Bronchial epithelial cell (primary cell): ENCODE data around the gene LRSAM1. TPM values are rescaled to one million over a fixed set of nuclear protein-coding genes. Genes with fewer than 3 reads are reported as not detected.
"Not testable (repeated sequence)": the region's sequence is repeated elsewhere in the genome, so short reads cannot be mapped to it uniquely, and the experiment has no call there.

Experiments
- DNase-seq: peaks from one replicate; pipeline ENCODE4 v3.0.0-alpha.2; 2010; ENCODE audit warnings: low read depth
- FAIRE-seq: peaks from 2 replicates; lab custom pipeline; 2011; peaks lifted over from hg19 to GRCh38; lab: Jason Lieb, UNC
- H3K27me3 ChIP-seq: 2 replicates; pipeline ENCODE4 v1.5.1; 2011; ENCODE audit warnings: low read length; ENCODE audit not compliant: control insufficient read depth, insufficient read depth
- H3K36me3 ChIP-seq: 2 replicates; pipeline ENCODE4 v1.5.1; 2011; ENCODE audit warnings: low read length; ENCODE audit not compliant: control insufficient read depth, insufficient read depth
- H3K4me3 ChIP-seq: 2 replicates; pipeline ENCODE4 v1.5.1; 2011; ENCODE audit warnings: mild to moderate bottlenecking, low read depth, low read length, control low read depth
- total RNA-seq: library from RNA; depleted of rRNA; stranded (reverse); fragments of >200 nt; gene quantifications from 2 replicates; pipeline ENCODE4 v1.2.1, GENCODE V29; 2014
- TF ChIP-seq, protein P1 (sequence below): IDR thresholded peaks from 2 replicates; pipeline ENCODE4 v1.5.1; 2011; ENCODE audit warnings: mild to moderate bottlenecking, moderate library complexity, low read length, control low read depth, inconsistent platforms; ENCODE audit not compliant: insufficient read depth, severe bottlenecking

LRSAM1 gene
- total RNA-seq, 1 donor from 2014 or later: 5.3 TPM

DNA sequence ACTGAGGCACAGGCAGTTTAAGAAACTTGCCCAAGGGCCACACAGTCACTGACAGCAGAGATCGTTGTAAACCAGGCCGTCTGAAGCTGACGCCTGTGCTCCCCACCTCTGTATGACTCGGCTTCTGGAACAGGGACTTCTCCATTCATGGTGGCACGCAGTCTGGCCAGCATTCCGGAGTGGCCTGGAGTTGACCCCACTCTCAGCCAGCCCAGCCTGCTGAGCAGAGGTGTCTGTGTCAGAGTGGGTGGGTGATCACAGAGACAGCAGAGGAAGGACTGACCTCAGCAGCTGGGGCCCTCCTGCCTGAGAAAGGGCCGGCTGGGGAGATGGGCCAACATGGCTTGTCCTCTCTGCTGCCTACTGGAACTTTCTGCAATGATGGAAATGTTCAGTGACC lies 12.6 kb downstream of the LRSAM1 start:
- H3K4me3 ChIP-seq: no peak overlapping the region
- H3K36me3 ChIP-seq: peaks cover 30% of the 10 kb centered on the region
- TF ChIP-seq, protein P1, sequence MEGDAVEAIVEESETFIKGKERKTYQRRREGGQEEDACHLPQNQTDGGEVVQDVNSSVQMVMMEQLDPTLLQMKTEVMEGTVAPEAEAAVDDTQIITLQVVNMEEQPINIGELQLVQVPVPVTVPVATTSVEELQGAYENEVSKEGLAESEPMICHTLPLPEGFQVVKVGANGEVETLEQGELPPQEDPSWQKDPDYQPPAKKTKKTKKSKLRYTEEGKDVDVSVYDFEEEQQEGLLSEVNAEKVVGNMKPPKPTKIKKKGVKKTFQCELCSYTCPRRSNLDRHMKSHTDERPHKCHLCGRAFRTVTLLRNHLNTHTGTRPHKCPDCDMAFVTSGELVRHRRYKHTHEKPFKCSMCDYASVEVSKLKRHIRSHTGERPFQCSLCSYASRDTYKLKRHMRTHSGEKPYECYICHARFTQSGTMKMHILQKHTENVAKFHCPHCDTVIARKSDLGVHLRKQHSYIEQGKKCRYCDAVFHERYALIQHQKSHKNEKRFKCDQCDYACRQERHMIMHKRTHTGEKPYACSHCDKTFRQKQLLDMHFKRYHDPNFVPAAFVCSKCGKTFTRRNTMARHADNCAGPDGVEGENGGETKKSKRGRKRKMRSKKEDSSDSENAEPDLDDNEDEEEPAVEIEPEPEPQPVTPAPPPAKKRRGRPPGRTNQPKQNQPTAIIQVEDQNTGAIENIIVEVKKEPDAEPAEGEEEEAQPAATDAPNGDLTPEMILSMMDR: no peak
- H3K27me3 ChIP-seq: no peaks in the 10 kb centered on the region
- DNase-seq (no peak), FAIRE-seq (no peak)

DNA sequence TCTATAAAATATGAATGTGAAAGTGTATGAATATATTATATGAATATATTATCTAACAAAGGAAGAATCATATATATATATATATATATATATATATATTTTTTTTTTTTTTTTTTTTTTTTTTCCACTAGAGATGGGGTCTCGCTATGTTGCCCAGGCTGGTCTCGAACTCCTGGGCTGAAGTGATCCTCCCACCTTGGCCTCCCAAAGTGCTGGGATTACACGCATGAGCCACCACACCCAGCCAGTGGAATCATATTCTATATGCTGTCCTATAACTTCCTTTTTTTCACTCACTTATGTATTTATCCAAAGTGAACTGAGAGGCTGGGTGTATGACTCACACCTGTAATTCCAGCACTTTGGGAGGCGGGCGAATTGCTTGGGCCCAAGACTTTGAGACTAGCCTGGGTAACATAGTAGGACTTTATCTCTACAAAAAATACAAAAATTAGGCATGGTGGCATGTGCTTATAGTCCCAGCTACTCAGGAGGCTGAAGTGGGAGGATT lies 15.2 kb downstream of the LRSAM1 start:
- FAIRE-seq: not testable (repeated sequence)

DNA sequence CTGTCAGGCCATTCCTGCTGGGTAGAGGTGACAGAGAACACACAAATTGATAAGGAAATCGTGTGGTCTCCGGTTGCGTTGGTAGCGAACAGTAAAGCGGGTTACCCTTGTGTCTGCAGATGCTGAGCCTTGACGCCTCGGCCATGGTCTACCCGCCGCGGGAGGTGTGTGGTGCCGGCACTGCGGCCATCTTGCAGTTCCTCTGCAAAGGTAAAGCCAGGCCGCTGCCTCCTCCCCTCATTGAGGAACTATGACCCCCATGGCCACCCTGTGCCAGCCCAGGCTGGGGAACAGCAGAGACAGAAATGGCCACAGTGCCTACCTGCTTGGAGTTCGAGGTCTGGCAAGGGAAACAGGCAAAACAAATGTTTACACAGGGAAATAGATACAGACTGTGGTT lies 16.3 kb downstream of the LRSAM1 start:
- H3K27me3 ChIP-seq: no peaks in the 10 kb centered on the region
- no peak overlapping the region for H3K4me3 ChIP-seq
- FAIRE-seq (no peak), DNase-seq (no peak)
- TF ChIP-seq, protein P1: no peak
- H3K36me3 ChIP-seq: peaks cover 12% of the 10 kb centered on the region

More for the DNA sequence above, 15.2 kb downstream of the LRSAM1 start:
- DNase-seq, H3K4me3 ChIP-seq, H3K27me3 ChIP-seq: not testable (repeated sequence)
- peaks cover 20% of the 10 kb centered on the region for H3K36me3 ChIP-seq

DNA sequence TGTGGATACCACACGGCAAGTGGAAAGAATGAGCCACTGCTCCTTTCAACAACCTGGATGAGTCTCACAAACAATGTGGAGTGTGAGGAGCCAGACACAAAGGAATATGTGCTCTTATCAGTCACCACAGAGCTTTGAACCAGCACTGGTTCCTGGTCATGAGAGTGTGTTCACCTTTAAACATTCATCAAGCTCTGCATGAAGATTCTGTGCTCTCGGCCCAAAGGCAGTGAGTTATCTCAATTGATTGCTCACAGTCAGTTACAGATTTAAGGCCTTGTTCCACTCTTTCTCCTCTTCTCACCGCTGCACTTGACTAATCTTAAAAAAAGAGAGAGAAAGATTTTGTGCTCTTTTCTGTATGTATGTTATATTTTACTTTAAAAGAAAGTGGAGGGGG lies 19.4 kb downstream of the LRSAM1 start:
- FAIRE-seq (no peak), DNase-seq (no peak)
- peaks cover 8% of the 10 kb centered on the region for H3K36me3 ChIP-seq
- TF ChIP-seq, protein P1: no peak
- no peak overlapping the region for H3K4me3 ChIP-seq
- no peaks in the 10 kb centered on the region for H3K27me3 ChIP-seq

DNA sequence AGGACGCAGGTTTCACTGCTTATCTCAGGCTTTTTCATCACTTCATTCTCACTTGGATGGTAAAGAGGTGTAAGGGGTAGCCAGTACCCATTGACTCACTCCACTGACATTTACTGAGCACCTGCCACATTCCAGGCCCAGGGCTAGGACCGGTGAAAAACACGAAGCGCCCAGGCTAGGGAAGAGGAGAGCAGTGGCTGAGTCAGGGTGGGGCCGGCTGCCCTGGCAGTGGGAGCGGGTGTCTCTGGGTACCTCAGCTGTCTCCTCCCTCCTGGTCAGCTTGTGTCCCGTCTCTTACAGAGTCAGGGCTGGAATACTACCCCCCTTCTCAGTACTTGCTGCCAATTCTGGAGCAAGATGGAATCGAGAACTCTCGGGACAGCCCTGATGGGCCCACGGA lies 22.2 kb downstream of the LRSAM1 start:
- Histone ChIP-seq H3K4me3 (no peak overlapping the region), H3K36me3 (peaks cover 2% of the 10 kb centered on the region), H3K27me3 (no peaks in the 10 kb centered on the region)
- FAIRE-seq: peak; percentile 7
- TF ChIP-seq, protein P1: no peak
- DNase-seq: no peak

DNA sequence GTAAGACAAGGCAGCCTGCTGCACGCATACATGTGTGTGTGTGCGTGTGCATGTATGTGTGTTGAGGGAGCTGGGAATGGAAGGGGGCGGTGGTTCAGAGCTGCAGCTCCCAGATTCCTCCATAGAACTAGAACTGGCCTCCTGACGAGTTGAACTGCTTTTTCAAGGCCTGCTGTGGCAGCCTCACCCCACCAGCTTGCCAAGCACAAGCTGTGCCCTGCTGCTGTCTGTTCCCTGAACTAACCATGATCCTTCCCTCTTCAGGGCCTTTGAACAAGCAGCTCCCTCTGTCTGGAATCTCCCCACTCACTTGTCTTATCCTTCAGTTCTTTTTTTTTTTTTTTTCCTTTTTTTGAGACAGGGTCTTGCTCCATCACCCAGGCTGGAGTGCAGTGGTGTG lies 22.6 kb downstream of the LRSAM1 start:
- DNase-seq: no peak
- FAIRE-seq: no peak
- peaks cover 3% of the 10 kb centered on the region for H3K36me3 ChIP-seq
- no peak overlapping the region for H3K4me3 ChIP-seq
- TF ChIP-seq, protein P1: no peak
- no peaks in the 10 kb centered on the region for H3K27me3 ChIP-seq
